Smooth muscle cell (in vitro differentiated cells): ENCODE data around the gene FANCF. TPM values are rescaled to one million over a fixed set of nuclear protein-coding genes. Genes with fewer than 3 reads are reported as not detected.

Experiments used
- DNase-seq: peaks from one replicate; lab custom pipeline; 2025; ENCODE audit not compliant: unreplicated experiment; lab: John Stamatoyannopoulos, UW
- H2AFZ ChIP-seq: fragments of 200-600 bp; sonication (generic); 2 replicates; pipeline ENCODE4 v1.6.0; 2016; ENCODE audit warnings: antibody characterized with exemption, low read depth, mild to moderate bottlenecking
- H3F3A ChIP-seq: fragments of 200-600 bp; sonication (generic); 2 replicates; pipeline ENCODE4 v1.6.0; 2017; ENCODE audit warnings: antibody characterized with exemption, low read depth
- H3K27ac ChIP-seq: fragments of 200-600 bp; sonication (generic); 2 replicates; pipeline ENCODE4 v1.5.1; 2016; ENCODE audit warnings: low read depth, mild to moderate bottlenecking
- H3K27me3 ChIP-seq: fragments of 200-600 bp; sonication (generic); 2 replicates; pipeline ENCODE4 v1.6.1; 2016; ENCODE audit warnings: low read depth, mild to moderate bottlenecking
- H3K36me3 ChIP-seq: fragments of 200-600 bp; sonication (generic); 2 replicates; pipeline ENCODE4 v1.5.1; 2016; ENCODE audit warnings: low read depth
- H3K4me1 ChIP-seq: fragments of 200-600 bp; sonication (generic); 2 replicates; pipeline ENCODE4 v1.5.1; 2016; ENCODE audit warnings: low read depth
- H3K4me2 ChIP-seq: fragments of 200-600 bp; sonication (generic); 2 replicates; pipeline ENCODE4 v1.6.0; 2016; ENCODE audit warnings: mild to moderate bottlenecking
- H3K4me3 ChIP-seq: fragments of 200-600 bp; sonication (generic); 2 replicates; pipeline ENCODE4 v1.5.1; 2016; ENCODE audit warnings: mild to moderate bottlenecking
- H3K79me2 ChIP-seq: fragments of 200-600 bp; sonication (generic); 2 replicates; pipeline ENCODE4 v1.6.0; 2016; ENCODE audit warnings: low read depth, mild to moderate bottlenecking
- H3K9ac ChIP-seq: fragments of 200-600 bp; sonication (generic); 2 replicates; pipeline ENCODE4 v1.6.0; 2016; ENCODE audit warnings: low read depth
- H3K9me3 ChIP-seq: fragments of 200-600 bp; sonication (generic); replicated peaks from 2 replicates; pipeline ENCODE4 v1.5.1; 2016; ENCODE audit warnings: low read depth
- H4K20me1 ChIP-seq: fragments of 200-600 bp; sonication (generic); 2 replicates; pipeline ENCODE4 v1.6.0; 2016; ENCODE audit warnings: low read depth
- WGBS: methylation state at CpG from one replicate; pipeline ENCODE4 v1.1.7; 2016; ENCODE audit warnings: low lambda C conversion rate; 5-methylcytosine and 5-hydroxymethylcytosine counted together
- polyA plus RNA-seq: library from polyadenylated mRNA; unstranded; fragments of >200 nt; fragmentation: Nextera tagmentation; extraction: Ambion mirVana; gene quantifications from 2 replicates; pipeline ENCODE4 v1.2.1, GENCODE V29; 2016
- total RNA-seq: library from RNA; depleted of rRNA; stranded (reverse); fragments of >200 nt; gene quantifications from 2 replicates; pipeline ENCODE4 v1.2.3, GENCODE V29; 2014
- TF ChIP-seq, protein P1 (sequence below): fragments of 200-600 bp; sonication (generic); IDR thresholded peaks from 2 replicates; pipeline ENCODE4 v1.5.1; 2017; ENCODE audit warnings: borderline replicate concordance, mild to moderate bottlenecking, antibody characterized with exemption; ENCODE audit not compliant: insufficient read depth, poor library complexity, severe bottlenecking

The FANCF gene
- total and polyA plus RNA-seq, 2 experiments from 2014 or later, result 5.6 to 8.6 TPM

DNA sequence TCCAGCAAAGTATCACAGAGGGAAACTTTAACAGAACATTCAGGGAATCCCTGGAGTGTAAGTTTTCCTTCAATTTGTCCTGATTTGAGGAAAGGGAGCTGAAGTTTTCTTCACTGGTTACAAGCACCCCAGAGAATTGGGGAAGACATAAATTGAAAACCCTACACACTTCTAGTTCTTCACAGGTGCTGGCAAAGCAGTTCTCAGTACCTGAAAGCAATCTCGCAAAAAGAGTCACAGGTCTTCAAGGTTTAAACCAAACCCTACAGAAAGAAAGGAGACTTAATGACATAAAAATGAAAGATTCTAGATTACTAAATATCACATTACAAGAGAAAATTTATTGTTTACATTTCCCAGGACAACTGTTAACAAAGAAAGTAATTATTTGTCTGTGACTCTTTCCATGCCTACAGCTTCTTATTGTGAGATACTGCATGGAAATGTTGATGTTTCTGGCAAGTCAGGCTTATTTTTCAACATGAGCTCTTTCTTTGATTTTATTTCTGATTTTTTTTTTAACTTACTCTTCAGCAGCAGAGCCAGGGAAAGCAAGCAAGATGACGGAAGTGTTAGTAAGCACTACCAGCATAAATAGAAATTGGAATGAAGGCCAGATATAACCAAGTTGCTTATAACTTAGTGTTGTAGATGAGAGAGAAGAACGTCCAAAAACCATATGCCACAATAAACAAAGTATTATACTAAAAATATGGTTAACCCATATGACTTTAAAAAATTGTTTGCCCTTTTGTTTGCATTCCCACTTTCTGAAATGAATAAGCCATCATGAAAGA is 44.1 kb downstream of the FANCF start:
- H3K9me3 ChIP-seq, result no peaks in the 10 kb centered on the region
- no peaks in the 10 kb centered on the region for H3K4me1 ChIP-seq
- H3K27me3 ChIP-seq, result no peaks in the 10 kb centered on the region
- no peaks in the 10 kb centered on the region for H4K20me1 ChIP-seq
- no peak overlapping the region for H3K4me2 ChIP-seq
- H3K27ac ChIP-seq, result no peak overlapping the region
- 89% methylated on average over 3 of the region's 3 CpGs for WGBS
- no peak overlapping the region for H2AFZ ChIP-seq
- TF ChIP-seq, protein P1, sequence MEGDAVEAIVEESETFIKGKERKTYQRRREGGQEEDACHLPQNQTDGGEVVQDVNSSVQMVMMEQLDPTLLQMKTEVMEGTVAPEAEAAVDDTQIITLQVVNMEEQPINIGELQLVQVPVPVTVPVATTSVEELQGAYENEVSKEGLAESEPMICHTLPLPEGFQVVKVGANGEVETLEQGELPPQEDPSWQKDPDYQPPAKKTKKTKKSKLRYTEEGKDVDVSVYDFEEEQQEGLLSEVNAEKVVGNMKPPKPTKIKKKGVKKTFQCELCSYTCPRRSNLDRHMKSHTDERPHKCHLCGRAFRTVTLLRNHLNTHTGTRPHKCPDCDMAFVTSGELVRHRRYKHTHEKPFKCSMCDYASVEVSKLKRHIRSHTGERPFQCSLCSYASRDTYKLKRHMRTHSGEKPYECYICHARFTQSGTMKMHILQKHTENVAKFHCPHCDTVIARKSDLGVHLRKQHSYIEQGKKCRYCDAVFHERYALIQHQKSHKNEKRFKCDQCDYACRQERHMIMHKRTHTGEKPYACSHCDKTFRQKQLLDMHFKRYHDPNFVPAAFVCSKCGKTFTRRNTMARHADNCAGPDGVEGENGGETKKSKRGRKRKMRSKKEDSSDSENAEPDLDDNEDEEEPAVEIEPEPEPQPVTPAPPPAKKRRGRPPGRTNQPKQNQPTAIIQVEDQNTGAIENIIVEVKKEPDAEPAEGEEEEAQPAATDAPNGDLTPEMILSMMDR, result no peak
- no peak overlapping the region for H3K4me3 ChIP-seq
- no peaks in the 10 kb centered on the region for H3K36me3 ChIP-seq
- H3F3A ChIP-seq, result no peaks in the 10 kb centered on the region
- H3K9ac ChIP-seq, result no peak overlapping the region
- H3K79me2 ChIP-seq, result no peaks in the 10 kb centered on the region
- no peak for DNase-seq

DNA sequence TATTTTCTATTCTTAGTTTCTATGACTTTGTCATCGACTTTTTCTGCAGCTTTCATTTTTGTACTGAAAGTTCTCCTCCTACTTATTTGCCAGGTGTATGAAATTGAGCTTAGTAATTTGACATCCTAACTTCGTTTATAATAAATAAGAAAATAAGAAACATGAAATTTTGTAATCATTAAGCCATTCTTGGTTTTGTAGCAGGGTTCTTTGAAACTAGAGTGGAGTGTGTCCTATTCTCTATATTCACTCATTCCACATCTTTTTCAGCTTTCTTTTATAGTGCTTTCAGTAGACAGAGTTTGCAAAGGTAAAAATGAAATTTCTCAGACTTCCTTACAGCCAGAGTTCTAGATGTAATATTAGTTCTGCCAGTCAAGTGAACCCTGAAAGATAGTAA is 47.8 kb downstream of the FANCF start:
- no peak overlapping the region for H3K4me2 ChIP-seq
- H3K36me3 ChIP-seq, result no peaks in the 10 kb centered on the region
- WGBS, result 55% methylated on average over 2 of the region's 2 CpGs
- no peak overlapping the region for H3K4me3 ChIP-seq
- no peak overlapping the region for H3K9ac ChIP-seq
- H3K27me3 ChIP-seq, result no peaks in the 10 kb centered on the region
- no peaks in the 10 kb centered on the region for H4K20me1 ChIP-seq
- no peak for DNase-seq
- H3K4me1 ChIP-seq, result no peaks in the 10 kb centered on the region
- H2AFZ ChIP-seq, result no peak overlapping the region
- no peak overlapping the region for H3K27ac ChIP-seq
- H3K79me2 ChIP-seq, result no peaks in the 10 kb centered on the region
- TF ChIP-seq, protein P1, result no peak
- H3F3A ChIP-seq, result no peaks in the 10 kb centered on the region
- no peaks in the 10 kb centered on the region for H3K9me3 ChIP-seq

Other genes starting within 250 kb of the FANCF start
- 0.31 and 0.36 TPM in 2 replicates for gene GAS2, start 40.8 kb upstream of the FANCF start, total RNA-seq
- gene GAS2, start 40.8 kb upstream of the FANCF start, polyA plus RNA-seq, result 0.71 and 1.3 TPM in 2 replicates
- 1.3 and 3.7 TPM in 2 replicates for gene SVIP, start 204.0 kb upstream of the FANCF start, total RNA-seq
- gene SVIP, start 204.0 kb upstream of the FANCF start, polyA plus RNA-seq, result 1.1 and 3.4 TPM in 2 replicates
- not detected in 2 replicates for gene CCDC179, start 234.7 kb upstream of the FANCF start, total RNA-seq
- gene CCDC179, start 234.7 kb upstream of the FANCF start, polyA plus RNA-seq, result not detected in 2 replicates